GM19099 (cell line): Measurements from ENCODE around the gene BACH2.

ENCODE experiments used
- POLR2A ChIP-seq: IDR thresholded peaks from 3 replicates; pipeline ENCODE4 v1.6.1; 2011; ENCODE audit warnings: low read depth; ENCODE audit not compliant: insufficient read length; ENCODE audit errors: extremely low read depth

The BACH2 gene

GRCh38 chr6:90000864-90001731, 295.5 kb downstream of the BACH2 start:
- no peak for TF ChIP-seq POLR2A

GRCh38 chr6:89999945-90000825, 296.5 kb downstream of the BACH2 start:
- TF ChIP-seq POLR2A = no peak

- no peak for TF ChIP-seq POLR2A
These were observed 297.5 kb downstream of the BACH2 start for GRCh38 chr6:89999154-89999553.

- no peak for TF ChIP-seq POLR2A
These were observed 298.9 kb downstream of the BACH2 start for GRCh38 chr6:89997456-89998445.

- TF ChIP-seq POLR2A = no peak
These were observed 303.2 kb downstream of the BACH2 start for GRCh38 chr6:89993411-89993810.

- no peak for TF ChIP-seq POLR2A
These were observed 303.8 kb downstream of the BACH2 start for GRCh38 chr6:89992818-89993217.

- TF ChIP-seq POLR2A = no peak
These were observed 306.9 kb downstream of the BACH2 start for GRCh38 chr6:89989742-89990141.

- no peak for TF ChIP-seq POLR2A
These were observed 308.8 kb downstream of the BACH2 start for GRCh38 chr6:89987830-89988229.

GRCh38 chr6:89987140-89987539, 309.5 kb downstream of the BACH2 start:
- no peak for TF ChIP-seq POLR2A

- TF ChIP-seq POLR2A = no peak
These were observed 310.0 kb downstream of the BACH2 start for GRCh38 chr6:89986650-89987074.

GRCh38 chr6:89985751-89986493, 310.7 kb downstream of the BACH2 start:
- TF ChIP-seq POLR2A = no peak

GRCh38 chr6:89984926-89985750, 311.5 kb downstream of the BACH2 start:
- no peak for TF ChIP-seq POLR2A

GRCh38 chr6:89980353-89980752, 316.3 kb downstream of the BACH2 start:
- no peak for TF ChIP-seq POLR2A
